Spleen (tissue), 11 donors: ENCODE measurements around the gene FILIP1L. TPM values are rescaled to one million over a fixed set of nuclear protein-coding genes. Genes with fewer than 3 reads are reported as not detected.

ENCODE experiments used
- DNase-seq: peaks from one replicate; pipeline ENCODE4 v3.0.0-alpha.2; 2020
- H3K27ac ChIP-seq, 8 donors: fragments of 200-600 bp; sonication (generic) in 7 of 8; 1 replicate in 4 of 8; 2 replicates in 4 of 8; pipeline versions ENCODE4 v1.5.0 to v1.8.0; 2016 to 2021; ENCODE audit warnings: inconsistent platforms in 4 of 8, mild to moderate bottlenecking in 4 of 8, moderate library complexity in 1 of 8
- H3K27me3 ChIP-seq, 7 donors: fragments of 200-600 bp; sonication (generic) in 6 of 7; replicated peaks in 1 of 7; 1 replicate in 4 of 7; 2 replicates in 3 of 7; pipeline versions ENCODE4 v1.5.0 to v1.8.0; 2016 to 2021; ENCODE audit warnings: inconsistent platforms in 3 of 7, mild to moderate bottlenecking in 1 of 7
- H3K36me3 ChIP-seq, 6 donors: fragments of 200-600 bp; sonication (generic) in 5 of 6; 1 replicate in 4 of 6; 2 replicates in 2 of 6; pipeline versions ENCODE4 v1.5.0 to v1.8.0; 2016 to 2021; ENCODE audit warnings: inconsistent platforms in 2 of 6
- H3K4me1 ChIP-seq, 6 donors: fragments of 200-600 bp; sonication (generic) in 5 of 6; 1 replicate in 3 of 6; 2 replicates in 3 of 6; pipeline versions ENCODE4 v1.5.0 to v1.8.0; 2016 to 2021; ENCODE audit warnings: inconsistent platforms in 3 of 6
- H3K4me3 ChIP-seq, 8 donors: fragments of 200-600 bp; sonication (generic) in 7 of 8; 1 replicate in 4 of 8; 2 replicates in 4 of 8; pipeline versions ENCODE4 v1.5.0 to v1.8.0; 2016 to 2021; ENCODE audit warnings: inconsistent platforms in 4 of 8, mild to moderate bottlenecking in 4 of 8, moderate library complexity in 2 of 8
- H3K9me3 ChIP-seq, 8 donors: fragments of 200-600 bp; sonication (generic) in 7 of 8; 1 replicate in 4 of 8; 2 replicates in 4 of 8; pipeline versions ENCODE4 v1.5.0 to v1.8.0; 2016 to 2021; ENCODE audit warnings: inconsistent platforms in 4 of 8
- CTCF ChIP-seq, 11 experiments: fragments of 200-600 bp in 7 of 11; fragments of 450-650 bp in 4 of 11; sonication (generic) in 4 of 11; IDR thresholded peaks in 8 of 11; conservative IDR thresholded peaks in 3 of 11; 1 replicate in 7 of 11; 2 replicates in 4 of 11; pipeline versions ENCODE4 v1.4.0 to v1.8.0; 2016 to 2021; ENCODE audit warnings: antibody characterized with exemption in 11 of 11, inconsistent platforms in 4 of 11, mild to moderate bottlenecking in 1 of 11
- POLR2A ChIP-seq, 3 donors: fragments of 450-650 bp; IDR thresholded peaks; one replicate each; pipeline ENCODE4 v1.5.1; 2017; ENCODE audit warnings: antibody characterized with exemption in 3 of 3, mild to moderate bottlenecking in 1 of 3
- POLR2AphosphoS5 ChIP-seq, 3 donors: sonication (generic); formaldehyde crosslinking; IDR thresholded peaks; one replicate each; pipeline ENCODE4 v1.5.1; 2017; ENCODE audit warnings: antibody characterized with exemption in 3 of 3
- WGBS, 5 donors: extraction: QIAGEN DNeasy Blood & Tissue Kit in 3 of 5; methylation state at CpG; one replicate each; pipeline versions ENCODE4 v1.1.5 to v1.1.7; 2013 to 2018; 5-methylcytosine and 5-hydroxymethylcytosine counted together
- intact Hi-C: fragments of 100-400 bp; cut with DNase I; formaldehyde crosslinking; loops from one replicate; pipeline ENCODE4 v1.15.0; 2023; ENCODE audit warnings: low total_unique reads
- polyA plus RNA-seq, 3 donors: library from polyadenylated mRNA; stranded (reverse); fragments of 200-250 nt; gene quantifications; one replicate each; pipeline ENCODE4 v1.2.1, GENCODE V29; 2013
- total RNA-seq, 7 donors: library from RNA; depleted of rRNA in 3 of 7; stranded (reverse); fragments of >200 nt in 3 of 7; fragmentation: NEBNext Ultra II Directional in 4 of 7; extraction: Animal tissue kit (Norgen Biotek cat#: 25700) in 4 of 7; gene quantifications; one replicate each; pipeline versions ENCODE4 v1.1.0 to v1.2.1, GENCODE V29; 2016 to 2021
- donor health status: healthy with polysubstance abuse.
- donor health status: DM: no; HTN: no; CAD: no; lungs with moderate emphysema.
- donor health status: DM: no; HTN: no; CAD: no.
- donor health status: Bipolar disorder and iron deficiency.
- donor health status: healthy.
- donor health status: DM: no; HTN: no; CAD: no.
- donor health status: DM: yes; HTN: yes; CAD: no.

The FILIP1L gene
- total and polyA plus RNA-seq, 10 donors: 11.1 to 47.7 (median 30.9) TPM

DNA sequence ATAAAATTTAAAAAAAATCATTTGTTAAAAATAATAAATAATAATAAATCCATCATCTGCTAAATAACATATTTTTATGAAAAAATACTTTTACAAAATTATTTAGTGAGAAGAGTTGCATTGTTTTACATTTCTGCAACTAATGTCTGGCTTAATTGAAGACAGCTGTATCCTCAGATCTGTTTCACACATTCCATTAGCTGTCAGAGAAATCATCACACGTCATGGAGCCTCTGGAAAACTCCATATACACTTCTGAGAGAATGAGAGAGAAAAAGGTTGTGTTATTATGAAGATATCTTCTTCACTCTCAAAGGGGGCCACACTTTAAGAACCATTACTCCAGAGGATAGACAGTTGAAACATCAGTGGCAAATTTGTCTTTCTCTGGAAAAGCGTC lies 255.8 kb downstream of the FILIP1L start:
- intact Hi-C loops: no loop called here
- 82 to 92% (median 89%) methylated on average over 2 of the region's 2 CpGs for WGBS, 5 donors
- no peak for DNase-seq

GRCh38 chr3:99857278-99857677 lies 257.0 kb downstream of the FILIP1L start:
- H3K36me3 ChIP-seq: peaks cover 0 to 34% (median 0%) of the 10 kb centered on the region in 6 donors
- H3K4me3 ChIP-seq: no peak overlapping the region
- H3K9me3 ChIP-seq: no peaks in the 10 kb centered on the region
- no peak for TF ChIP-seq POLR2A (IDR thresholded peaks at IDR 0.05)
- TF ChIP-seq CTCF (IDR thresholded peaks at IDR 0.05 in 8 of 11, conservative IDR thresholded peaks at IDR 0.05 in 3 of 11): no peak
- TF ChIP-seq POLR2AphosphoS5 (IDR thresholded peaks at IDR 0.05): no peak
- H3K27ac ChIP-seq: no peak overlapping the region
- 84 to 90% (median 85%) methylated on average over 1 of the region's 1 CpG for WGBS, 5 donors
- DNase-seq: no peak
- H3K27me3 ChIP-seq: no peaks in the 10 kb centered on the region
- H3K4me1 ChIP-seq: peaks cover 0 to 17% (median 0%) of the 10 kb centered on the region in 6 donors
- intact Hi-C loops: no loop called here

More for the DNA sequence above, 255.8 kb downstream of the FILIP1L start:
- TF ChIP-seq POLR2AphosphoS5 (IDR thresholded peaks at IDR 0.05) (no peak), POLR2A (IDR thresholded peaks at IDR 0.05) (no peak), CTCF (IDR thresholded peaks at IDR 0.05 in 8 of 11, conservative IDR thresholded peaks at IDR 0.05 in 3 of 11) (no peak)
- no peaks in the 10 kb centered on the region for H3K27me3 ChIP-seq
- no peak overlapping the region for H3K4me3 ChIP-seq
- H3K36me3 ChIP-seq: peaks cover 0 to 45% (median 2%) of the 10 kb centered on the region in 6 donors
- no peak overlapping the region for H3K27ac ChIP-seq
- peaks cover 0 to 17% (median 0%) of the 10 kb centered on the region in 6 donors for H3K4me1 ChIP-seq
- no peaks in the 10 kb centered on the region for H3K9me3 ChIP-seq

DNA sequence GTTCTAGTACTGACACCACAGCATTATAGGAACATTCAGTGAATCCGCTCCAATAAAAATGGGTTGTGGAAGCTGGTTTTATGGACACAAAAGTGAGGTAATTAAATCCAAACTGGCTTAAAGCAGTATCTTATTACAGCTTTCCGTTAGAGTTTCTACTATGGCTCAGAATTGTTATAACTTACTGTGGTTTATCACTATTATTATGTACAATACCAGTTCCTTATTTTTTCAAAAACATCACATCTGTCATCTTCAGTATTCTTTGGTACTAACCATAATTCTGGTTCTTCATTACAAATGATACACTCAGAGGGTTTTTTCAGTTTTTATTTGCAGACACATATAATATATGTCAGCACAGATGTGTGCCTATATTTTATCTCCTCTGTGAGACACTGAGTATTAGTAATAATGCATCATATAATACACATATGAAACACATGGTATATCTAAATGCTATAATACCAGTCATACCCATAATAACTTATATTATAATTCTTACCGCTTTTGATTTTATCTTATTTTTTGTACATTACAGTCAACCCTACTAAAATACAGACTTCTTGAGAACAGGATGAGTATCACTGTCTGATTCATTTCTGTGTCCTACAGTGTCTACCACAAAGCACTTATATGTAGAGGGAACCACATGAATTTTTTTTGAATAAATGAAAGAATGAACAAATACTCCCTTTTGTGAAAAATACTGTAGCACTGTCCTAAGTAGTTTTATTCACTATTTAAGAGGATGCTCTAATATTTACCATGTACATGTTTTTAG lies 257.7 kb downstream of the FILIP1L start:
- TF ChIP-seq POLR2AphosphoS5 (IDR thresholded peaks at IDR 0.05) (no peak), CTCF (IDR thresholded peaks at IDR 0.05 in 8 of 11, conservative IDR thresholded peaks at IDR 0.05 in 3 of 11) (no peak), POLR2A (IDR thresholded peaks at IDR 0.05) (no peak)
- no peak overlapping the region for H3K4me3 ChIP-seq
- no peak for DNase-seq
- H3K4me1 ChIP-seq: peaks cover 0 to 12% (median 0%) of the 10 kb centered on the region in 6 donors
- intact Hi-C loops: no loop called here
- peaks cover 0 to 30% (median 0%) of the 10 kb centered on the region in 6 donors for H3K36me3 ChIP-seq
- H3K9me3 ChIP-seq: no peaks in the 10 kb centered on the region
- H3K27ac ChIP-seq: no peak overlapping the region
- H3K27me3 ChIP-seq: no peaks in the 10 kb centered on the region
- 72 to 91% (median 88%) methylated on average over 3 of the region's 3 CpGs for WGBS, 5 donors

DNA sequence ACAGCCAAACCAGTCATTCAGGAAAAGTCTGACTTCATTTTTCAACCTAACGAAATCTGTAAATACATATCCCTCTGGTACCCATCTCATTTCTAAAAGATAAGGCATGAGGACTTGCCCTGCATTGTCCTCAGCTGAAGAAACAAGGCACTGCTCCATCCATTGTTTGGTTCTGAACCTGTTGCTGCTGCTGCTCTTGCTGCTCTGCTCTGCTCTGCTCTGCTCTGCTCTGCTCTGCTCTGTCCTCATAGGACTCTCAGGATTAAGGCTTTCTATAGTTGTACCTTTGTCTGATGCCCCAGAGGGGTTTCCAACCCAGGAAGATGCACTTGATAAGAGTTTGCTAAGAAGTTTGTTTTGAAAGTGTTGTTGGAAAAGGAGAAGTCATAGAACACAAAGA lies 258.4 kb downstream of the FILIP1L start:
- DNase-seq: no peak
- H3K36me3 ChIP-seq: peaks cover 0 to 27% (median 0%) of the 10 kb centered on the region in 6 donors
- H3K4me1 ChIP-seq: peaks cover 0 to 6% (median 0%) of the 10 kb centered on the region in 6 donors
- no peaks in the 10 kb centered on the region for H3K27me3 ChIP-seq
- H3K4me3 ChIP-seq: no peak overlapping the region
- 89 to 96% (median 91%) methylated on average over 1 of the region's 1 CpG for WGBS, 5 donors
- no peaks in the 10 kb centered on the region for H3K9me3 ChIP-seq
- intact Hi-C loops: no loop called here
- no peak overlapping the region for H3K27ac ChIP-seq
- TF ChIP-seq CTCF (IDR thresholded peaks at IDR 0.05 in 8 of 11, conservative IDR thresholded peaks at IDR 0.05 in 3 of 11): no peak
- no peak for TF ChIP-seq POLR2AphosphoS5 (IDR thresholded peaks at IDR 0.05)
- no peak for TF ChIP-seq POLR2A (IDR thresholded peaks at IDR 0.05)
